ENCODE measurements around the gene PGF.

The PGF gene

DNA sequence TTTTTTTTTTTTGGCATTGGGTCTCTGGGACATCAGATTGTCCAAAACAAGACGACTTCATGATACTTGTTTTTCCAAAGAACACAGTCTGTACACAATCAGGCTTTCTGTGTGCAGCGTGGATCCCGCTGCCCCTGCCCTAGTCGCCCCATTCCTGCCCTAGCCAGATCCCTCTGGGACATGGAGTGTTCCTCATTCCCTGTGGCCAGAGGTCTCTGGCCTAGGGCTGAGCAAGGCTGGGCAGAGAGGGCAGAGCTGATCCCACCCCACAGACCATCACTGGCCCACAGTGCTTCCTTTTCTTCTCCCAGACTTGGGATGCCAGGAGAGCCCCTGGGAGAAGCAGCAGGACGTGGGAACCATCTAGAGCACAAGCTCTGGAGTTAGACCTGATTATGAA is 26.4 kb upstream of the PGF start:
- no peak overlapping the region for H3K27ac ChIP-seq
- no peak for TF ChIP-seq ZFX (IDR thresholded peaks at IDR 0.05; ENCODE audit: borderline replicate concordance)
- TF ChIP-seq, protein P1, sequence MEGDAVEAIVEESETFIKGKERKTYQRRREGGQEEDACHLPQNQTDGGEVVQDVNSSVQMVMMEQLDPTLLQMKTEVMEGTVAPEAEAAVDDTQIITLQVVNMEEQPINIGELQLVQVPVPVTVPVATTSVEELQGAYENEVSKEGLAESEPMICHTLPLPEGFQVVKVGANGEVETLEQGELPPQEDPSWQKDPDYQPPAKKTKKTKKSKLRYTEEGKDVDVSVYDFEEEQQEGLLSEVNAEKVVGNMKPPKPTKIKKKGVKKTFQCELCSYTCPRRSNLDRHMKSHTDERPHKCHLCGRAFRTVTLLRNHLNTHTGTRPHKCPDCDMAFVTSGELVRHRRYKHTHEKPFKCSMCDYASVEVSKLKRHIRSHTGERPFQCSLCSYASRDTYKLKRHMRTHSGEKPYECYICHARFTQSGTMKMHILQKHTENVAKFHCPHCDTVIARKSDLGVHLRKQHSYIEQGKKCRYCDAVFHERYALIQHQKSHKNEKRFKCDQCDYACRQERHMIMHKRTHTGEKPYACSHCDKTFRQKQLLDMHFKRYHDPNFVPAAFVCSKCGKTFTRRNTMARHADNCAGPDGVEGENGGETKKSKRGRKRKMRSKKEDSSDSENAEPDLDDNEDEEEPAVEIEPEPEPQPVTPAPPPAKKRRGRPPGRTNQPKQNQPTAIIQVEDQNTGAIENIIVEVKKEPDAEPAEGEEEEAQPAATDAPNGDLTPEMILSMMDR (IDR thresholded peaks at IDR 0.05), result no peak

DNA sequence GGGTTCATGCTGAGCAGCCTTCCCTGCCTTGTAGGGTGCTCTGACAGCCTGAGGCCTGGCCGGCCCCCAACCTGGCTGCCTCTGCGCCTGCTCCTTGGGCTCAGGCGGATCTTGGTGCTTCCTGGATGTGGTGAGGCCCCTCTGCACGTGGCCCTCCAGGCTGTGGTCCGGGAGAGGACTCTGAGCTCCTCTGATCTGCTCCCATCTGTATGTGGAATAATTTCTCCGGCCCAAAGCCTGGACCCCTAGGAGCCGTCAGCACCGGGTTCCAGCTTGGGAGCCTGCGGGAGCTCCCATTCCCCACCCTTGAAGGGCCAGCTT is 26.0 kb upstream of the PGF start:
- TF ChIP-seq, protein P1 (IDR thresholded peaks at IDR 0.05), result no peak
- no peak for TF ChIP-seq ZFX (IDR thresholded peaks at IDR 0.05; ENCODE audit: borderline replicate concordance)
- no peak overlapping the region for H3K27ac ChIP-seq

DNA sequence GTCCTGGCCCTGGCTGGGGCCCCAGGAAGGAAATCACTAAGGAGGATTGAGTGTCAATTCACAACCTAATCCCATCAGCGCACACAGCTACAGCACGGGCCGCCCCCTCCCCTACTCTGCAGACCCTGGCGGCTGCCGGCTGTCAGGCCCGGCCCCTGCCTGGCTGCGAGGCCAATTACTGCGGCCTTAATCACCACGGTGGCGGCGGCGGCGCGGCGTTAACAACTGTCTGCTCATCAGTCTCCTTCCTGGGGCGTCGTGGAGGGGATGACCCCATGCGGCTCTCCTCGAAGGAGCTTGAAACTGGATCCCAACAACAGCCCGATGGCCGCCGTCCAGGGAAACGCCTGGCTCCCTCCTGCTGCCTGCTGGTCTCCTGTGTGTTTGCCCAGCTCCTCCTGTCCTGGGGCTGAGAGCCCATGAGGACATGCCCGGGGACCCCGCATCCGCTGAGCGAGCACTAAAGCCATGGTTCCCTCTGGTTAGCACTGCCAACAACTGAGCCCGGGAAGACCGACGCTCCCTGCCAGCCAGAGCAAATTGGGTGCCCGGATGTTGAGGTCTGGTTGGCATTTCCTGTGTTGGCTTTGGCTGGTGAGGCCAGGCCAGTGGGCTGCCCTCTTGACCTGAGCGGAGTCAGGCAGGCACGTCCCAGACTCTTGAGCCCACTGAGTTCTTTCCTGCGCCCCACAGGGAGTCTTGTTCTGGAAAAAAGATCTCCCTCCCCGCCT is 25.5 kb upstream of the PGF start:
- no peak overlapping the region for H3K27ac ChIP-seq
- TF ChIP-seq, protein P1 (IDR thresholded peaks at IDR 0.05), result no peak
- no peak for TF ChIP-seq ZFX (IDR thresholded peaks at IDR 0.05; ENCODE audit: borderline replicate concordance)

DNA sequence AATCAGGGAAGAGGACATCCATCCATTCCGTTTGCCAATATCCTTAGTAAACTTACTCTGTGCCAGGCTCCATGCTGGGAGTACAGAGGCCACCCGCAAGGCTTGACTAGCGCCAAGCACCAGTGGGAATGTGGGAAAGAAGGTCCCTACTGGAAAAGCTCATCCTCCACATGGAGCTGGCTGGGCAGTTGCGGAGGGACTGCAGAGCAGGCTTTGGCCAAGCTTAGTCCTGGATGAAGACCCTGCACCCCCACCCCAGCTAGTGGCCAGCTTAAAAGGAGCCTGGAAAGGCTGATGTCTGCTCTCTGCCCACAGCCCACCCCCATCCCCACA is 25.0 kb upstream of the PGF start:
- TF ChIP-seq, protein P1 (IDR thresholded peaks at IDR 0.05), result no peak
- TF ChIP-seq ZFX (IDR thresholded peaks at IDR 0.05; ENCODE audit: borderline replicate concordance), result no peak
- H3K27ac ChIP-seq, result no peak overlapping the region

DNA sequence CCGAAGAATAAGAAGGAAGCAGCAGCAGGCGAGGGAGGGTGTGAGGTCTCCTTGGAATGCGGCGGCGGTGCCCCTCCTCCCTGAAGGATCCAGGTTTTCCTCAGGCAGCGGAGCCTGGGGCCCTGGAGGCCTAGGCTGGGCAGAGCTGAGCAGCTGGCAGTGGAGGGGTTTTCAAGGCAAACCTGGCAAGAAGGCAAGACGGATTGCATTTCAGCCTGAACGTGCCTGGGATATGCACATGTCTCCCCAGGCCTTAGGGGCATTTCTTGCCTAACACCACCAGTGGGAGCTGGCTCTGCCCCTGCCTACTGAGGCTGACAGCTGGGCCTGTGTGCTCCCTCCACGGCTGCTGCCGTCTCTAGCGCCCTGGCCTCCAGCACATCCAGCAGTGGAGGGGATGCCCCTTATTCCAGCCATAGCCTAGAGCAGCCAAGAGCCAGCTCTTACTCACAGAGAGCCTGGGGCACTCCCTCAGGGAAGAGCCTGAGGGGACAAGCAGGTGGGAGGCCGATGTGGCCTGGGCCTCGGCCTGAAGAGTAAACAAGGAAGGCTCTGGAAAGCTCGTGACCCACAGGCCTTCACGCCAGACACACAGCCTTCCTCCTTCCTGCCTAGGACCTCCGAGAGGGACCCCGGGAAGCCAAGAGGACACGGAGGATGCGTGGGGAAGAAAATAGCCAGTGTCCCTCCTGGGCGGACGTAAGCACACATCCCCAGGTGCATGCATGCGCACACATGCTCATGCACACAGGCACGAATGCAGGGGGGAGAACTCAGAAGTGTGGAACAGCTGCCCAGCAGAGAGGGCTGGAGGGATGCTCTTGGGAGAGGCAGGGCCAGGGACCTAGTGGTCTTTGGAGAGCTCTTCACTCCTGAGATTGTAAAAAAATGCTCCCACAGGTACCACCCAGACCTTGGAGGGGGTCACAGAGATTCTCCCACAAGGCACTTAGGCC is 24.3 kb upstream of the PGF start:
- no peak overlapping the region for H3K27ac ChIP-seq
- no peak for TF ChIP-seq ZFX (IDR thresholded peaks at IDR 0.05; ENCODE audit: borderline replicate concordance)
- TF ChIP-seq, protein P1 (IDR thresholded peaks at IDR 0.05), result no peak

DNA sequence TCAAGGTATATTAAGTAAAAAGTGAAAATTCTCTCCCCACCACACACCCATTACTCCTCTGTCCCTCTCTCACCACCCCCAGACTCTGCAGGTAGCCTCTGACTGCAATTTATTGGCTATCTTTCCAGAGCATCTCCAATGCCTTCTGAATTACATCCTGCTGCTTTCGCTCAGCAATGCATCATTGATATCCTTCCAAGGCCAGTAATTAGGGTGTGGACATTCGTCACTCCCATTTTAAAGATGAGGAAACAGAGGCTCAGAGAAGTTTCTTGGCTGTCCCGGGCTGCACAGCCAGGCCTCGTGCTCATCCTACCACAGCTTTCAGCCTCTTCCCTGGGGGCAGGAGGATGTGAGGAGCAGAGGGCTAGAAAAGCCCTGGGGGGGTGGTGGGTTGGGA is 23.6 kb upstream of the PGF start:
- TF ChIP-seq, protein P1 (IDR thresholded peaks at IDR 0.05), result no peak
- TF ChIP-seq ZFX (IDR thresholded peaks at IDR 0.05; ENCODE audit: borderline replicate concordance), result no peak
- no peak overlapping the region for H3K27ac ChIP-seq

DNA sequence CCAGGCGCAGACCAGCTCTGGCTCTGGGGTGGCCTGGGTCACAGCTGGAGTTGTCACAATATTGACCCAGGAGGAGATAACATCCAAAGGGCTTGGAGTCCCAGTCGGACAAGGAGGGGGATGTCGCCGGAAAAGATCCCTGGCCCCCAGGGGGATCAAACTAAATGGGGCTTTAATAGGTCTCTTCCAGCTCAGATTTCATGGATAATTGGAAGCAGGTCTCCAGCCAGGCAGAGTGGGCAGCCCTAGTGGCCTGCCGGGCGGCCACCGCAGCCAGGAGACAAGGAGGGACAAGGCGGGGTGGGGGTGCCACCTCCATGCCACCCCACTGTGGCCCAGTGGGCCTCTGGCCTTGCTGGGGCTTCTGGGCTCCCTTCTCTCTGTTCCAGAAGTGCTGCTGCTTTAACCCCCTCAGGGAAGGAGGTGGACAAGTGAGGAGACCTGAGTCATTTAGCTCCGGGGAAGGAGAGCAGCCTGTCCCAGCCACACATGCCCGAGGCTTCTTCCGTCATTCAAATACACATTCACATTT is 23.1 kb upstream of the PGF start:
- H3K27ac ChIP-seq, result no peak overlapping the region
- TF ChIP-seq, protein P1 (IDR thresholded peaks at IDR 0.05), result no peak
- TF ChIP-seq ZFX (IDR thresholded peaks at IDR 0.05; ENCODE audit: borderline replicate concordance), result no peak
